Measurements from ENCODE around the gene RNF220.
"Not testable (repeated sequence)": the region's sequence is repeated elsewhere in the genome, so short reads cannot be mapped to it uniquely, and the experiment has no call there.

Gene RNF220

DNA sequence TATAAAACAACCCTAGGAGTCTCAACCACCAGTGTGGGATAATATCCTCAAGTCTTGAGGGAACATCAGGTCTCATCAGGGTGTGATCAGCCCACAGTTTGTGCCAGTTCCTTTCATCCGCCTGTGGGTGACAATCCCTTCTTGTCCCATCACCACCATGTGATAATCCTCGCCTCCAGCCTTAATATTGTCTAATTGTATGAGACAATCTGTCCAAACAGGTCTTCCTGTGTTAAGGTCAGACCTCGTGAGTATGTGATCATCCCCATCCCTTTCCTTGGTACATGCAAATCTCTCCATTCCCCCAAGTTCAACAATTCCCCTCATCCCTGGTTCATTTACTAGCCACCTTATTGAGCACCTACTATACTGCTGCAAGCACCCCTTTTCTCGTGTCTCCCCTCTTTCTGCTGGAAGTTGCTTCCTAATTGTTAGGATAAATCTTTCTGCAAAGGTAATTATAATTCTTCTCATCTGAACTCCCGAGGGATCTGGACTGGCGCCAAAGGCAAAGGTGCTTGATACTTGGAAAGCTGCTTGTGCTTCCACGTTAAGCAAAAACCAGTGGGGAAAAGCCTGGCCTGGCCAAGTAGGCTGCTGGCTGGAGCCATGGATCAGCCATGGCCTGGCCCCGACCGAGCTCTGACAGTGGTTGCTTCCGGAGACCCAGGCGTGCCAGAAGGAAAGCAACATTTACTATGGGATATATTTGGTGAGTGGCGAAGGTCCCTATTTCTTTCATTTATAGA is 92.5 kb downstream of the RNF220 start:
- no peak for DNase-seq

DNA sequence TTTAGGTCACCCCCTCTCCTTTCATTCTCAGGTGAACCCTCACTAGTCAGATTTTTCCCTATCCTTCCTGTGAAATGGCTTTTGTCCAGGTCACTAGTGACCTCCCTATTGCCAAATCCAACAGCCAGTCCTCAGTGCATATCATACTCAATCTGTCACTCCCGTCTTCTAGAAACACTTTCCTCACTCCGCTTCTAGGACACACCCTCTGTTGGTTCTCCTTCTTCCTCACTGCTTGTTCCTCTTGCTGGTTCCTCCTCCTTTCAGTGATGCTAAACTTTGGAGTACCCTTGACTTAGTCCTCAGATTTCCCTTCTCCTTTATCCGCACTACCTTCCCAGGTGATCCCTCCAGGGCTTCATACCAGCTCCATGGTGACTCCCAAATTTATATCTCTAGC is 94.3 kb downstream of the RNF220 start:
- no peak for DNase-seq

GRCh38 chr1:44500181-44501046 is 95.4 kb downstream of the RNF220 start:
- peak; percentile 35 for DNase-seq

GRCh38 chr1:44501047-44501890 is 96.2 kb downstream of the RNF220 start:
- DNase-seq, result no peak

DNA sequence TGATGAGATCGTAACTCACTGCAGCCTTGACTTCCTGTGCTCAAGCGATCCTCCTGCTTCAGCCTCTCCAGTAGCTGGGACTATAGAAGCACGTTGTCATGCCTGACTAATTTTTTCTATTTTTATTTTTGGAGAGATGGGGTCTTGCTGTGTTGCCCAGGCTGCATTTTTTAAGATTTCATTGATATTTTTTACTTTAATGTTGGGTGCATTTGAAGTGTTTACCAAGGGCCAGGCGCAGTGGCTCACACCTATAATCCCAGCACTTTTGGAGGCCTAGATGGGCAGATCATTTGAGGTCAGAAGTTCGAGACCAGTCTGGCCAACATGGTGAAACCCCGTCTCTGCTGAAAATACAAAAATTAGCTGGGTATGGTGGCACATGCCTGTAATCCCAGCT is 97.8 kb downstream of the RNF220 start:
- not testable (repeated sequence) for DNase-seq

DNA sequence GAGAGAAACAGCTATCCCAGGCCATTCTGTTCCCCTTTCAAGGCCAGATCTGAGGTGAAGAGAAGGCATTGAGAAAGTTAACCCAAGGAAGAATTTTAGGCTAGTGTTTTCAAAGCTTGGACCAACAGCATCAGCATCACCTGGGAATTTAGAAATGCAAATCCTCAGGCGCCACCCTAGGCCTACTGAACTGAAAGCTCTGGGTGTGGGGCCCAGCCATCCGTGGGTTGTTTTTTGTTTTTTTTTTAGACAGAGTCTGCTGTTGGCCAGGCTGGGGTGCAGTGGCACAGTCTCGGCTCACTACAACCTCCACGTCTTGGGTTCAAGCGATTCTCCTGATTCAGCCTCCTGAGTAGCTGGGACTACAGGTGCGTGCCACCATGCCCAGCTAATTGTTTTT is 98.6 kb downstream of the RNF220 start:
- DNase-seq, result no peak

- no peak for DNase-seq
Measured at GRCh38 chr1:44505210-44505993, 100.3 kb downstream of the RNF220 start.

- no peak for DNase-seq
Measured at GRCh38 chr1:44507490-44508396, 102.7 kb downstream of the RNF220 start.

- DNase-seq, result no peak
Measured at GRCh38 chr1:44508397-44508745, 103.3 kb downstream of the RNF220 start.

- DNase-seq, result no peak
Measured at GRCh38 chr1:44511363-44511762, 106.3 kb downstream of the RNF220 start.

- DNase-seq, result no peak
Measured at GRCh38 chr1:44511769-44512168, 106.7 kb downstream of the RNF220 start.

GRCh38 chr1:44512313-44512885 is 107.3 kb downstream of the RNF220 start:
- peak; percentile 65 for DNase-seq

DNA sequence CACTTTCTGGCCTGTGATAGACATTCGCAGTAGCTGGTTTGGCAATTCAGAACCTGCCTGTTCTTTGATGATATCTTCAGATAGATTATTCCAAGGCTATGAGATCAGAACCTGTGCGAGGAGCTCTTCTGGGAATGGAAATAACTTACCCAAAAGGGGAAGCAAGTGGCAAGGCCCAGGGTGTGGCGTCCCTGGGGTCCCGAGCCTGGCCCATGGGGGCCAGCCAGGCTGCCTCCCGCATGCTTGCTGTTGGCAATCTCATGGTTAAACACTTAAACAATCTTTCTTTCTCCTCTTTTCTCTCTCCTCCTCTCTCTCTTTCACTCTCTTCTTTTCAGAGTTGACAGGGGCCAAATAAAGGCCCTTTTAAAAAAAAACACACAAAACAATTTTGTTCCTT is 108.1 kb downstream of the RNF220 start:
- no peak for DNase-seq

DNA sequence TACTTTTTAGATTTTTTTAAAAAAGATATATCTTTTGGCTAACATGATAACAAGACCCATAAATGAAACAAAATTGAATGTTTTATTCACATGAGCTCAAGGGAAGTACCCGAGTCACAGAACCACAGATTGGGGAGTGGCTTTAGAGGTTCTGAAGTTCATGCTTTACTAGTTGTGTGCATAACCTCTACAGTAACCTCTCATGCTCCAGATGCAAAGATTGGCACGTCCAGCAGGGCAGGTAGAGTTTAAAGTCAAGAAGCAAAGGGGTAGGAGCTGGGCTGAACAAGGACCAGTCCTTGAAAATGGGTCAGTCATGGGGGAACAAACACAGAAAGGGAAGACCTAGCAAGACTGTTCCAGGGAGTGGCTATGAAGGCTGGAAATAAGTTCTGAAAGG is 109.6 kb downstream of the RNF220 start:
- DNase-seq, result no peak

- no peak for DNase-seq
Measured at GRCh38 chr1:44515416-44515815, 110.4 kb downstream of the RNF220 start.

- DNase-seq, result no peak
Measured at GRCh38 chr1:44519035-44519676, 114.1 kb downstream of the RNF220 start.

- DNase-seq, result no peak
Measured at GRCh38 chr1:44521378-44522080, 116.5 kb downstream of the RNF220 start.

GRCh38 chr1:44523593-44524591 is 118.8 kb downstream of the RNF220 start:
- no peak for DNase-seq
